Measurements from ENCODE around the gene PLD2.
"Not testable (repeated sequence)": the region's sequence is repeated elsewhere in the genome, so short reads cannot be mapped to it uniquely, and the experiment has no call there.

PLD2 gene

GRCh38 chr17:4859816-4860625 lies 53.1 kb downstream of the PLD2 start:
- DNase-seq = no peak

GRCh38 chr17:4860651-4861050 lies 53.7 kb downstream of the PLD2 start:
- DNase-seq = no peak

- no peak for DNase-seq
These were observed 54.1 kb downstream of the PLD2 start for GRCh38 chr17:4861052-4861451.

- DNase-seq = no peak
These were observed 55.8 kb downstream of the PLD2 start for GRCh38 chr17:4862720-4863119.

GRCh38 chr17:4863321-4863720 lies 56.4 kb downstream of the PLD2 start:
- DNase-seq = no peak

GRCh38 chr17:4867535-4867934 lies 60.6 kb downstream of the PLD2 start:
- not testable (repeated sequence) for DNase-seq

- not testable (repeated sequence) for DNase-seq
These were observed 62.4 kb downstream of the PLD2 start for GRCh38 chr17:4869058-4869998.

GRCh38 chr17:4870855-4871254 lies 63.9 kb downstream of the PLD2 start:
- no peak for DNase-seq

- no peak for DNase-seq
These were observed 65.8 kb downstream of the PLD2 start for GRCh38 chr17:4872786-4873185.
